WTC11 (cell line): ENCODE results near the gene TBC1D22A. TPM values are rescaled to one million over a fixed set of nuclear protein-coding genes. Genes with fewer than 3 reads are reported as not detected.

Source experiments
- ATAC-seq: fragments of 200-7000 bp; cut with Tn5 transposase; 2 replicates; pipeline ENCODE4 v1.10.0; 2021; ENCODE audit warnings: mild to moderate bottlenecking, moderate library complexity
- CTCF ChIA-PET: fragments of 300-600 bp; sonication (Branson Sonifier 250); formaldehyde crosslinking; loops from one replicate; lab custom pipeline; 2021; ENCODE audit warnings: antibody characterized with exemption; lab: Charles Lee
- POLR2A ChIA-PET: fragments of 350-600 bp; sonication (Branson Sonifier 250); formaldehyde crosslinking; loops from one replicate; lab custom pipeline; 2021; ENCODE audit warnings: antibody characterized with exemption; lab: Charles Lee
- DNase-seq: peaks from one replicate; pipeline ENCODE4 v3.0.0; 2021; ENCODE audit warnings: low spot score
- H3K27ac Mint-ChIP-seq: 2 replicates; pipeline ENCODE4 v1.8.0; 2021; ENCODE audit warnings: mixed read lengths
- H3K27me3 Mint-ChIP-seq: 2 replicates; pipeline ENCODE4 v1.8.0; 2021; ENCODE audit warnings: low read depth, mild to moderate bottlenecking, moderate library complexity, mixed read lengths
- H3K36me3 Mint-ChIP-seq: 2 replicates; pipeline ENCODE4 v1.8.0; 2021; ENCODE audit warnings: mixed read lengths
- H3K4me1 Mint-ChIP-seq: 2 replicates; pipeline ENCODE4 v1.8.0; 2022; ENCODE audit warnings: mixed read lengths
- H3K4me3 Mint-ChIP-seq: 2 replicates; pipeline ENCODE4 v1.8.0; 2021; ENCODE audit warnings: mild to moderate bottlenecking, moderate library complexity, mixed read lengths
- H3K9me3 Mint-ChIP-seq: 2 replicates; pipeline ENCODE4 v1.8.0; 2021; ENCODE audit warnings: mixed read lengths
- AFF4 ChIP-seq: sonication (generic); formaldehyde crosslinking; IDR thresholded peaks from 2 replicates; pipeline ENCODE4 v1.8.1; 2023; ENCODE audit warnings: mild to moderate bottlenecking, missing genetic modification reagents, borderline replicate concordance
- ATF3 ChIP-seq: sonication (generic); formaldehyde crosslinking; conservative IDR thresholded peaks from 2 replicates; pipeline ENCODE4 v1.8.1; 2022; ENCODE audit warnings: mild to moderate bottlenecking, missing genetic modification reagents
- CDX4 ChIP-seq: fragments of 250-450 bp; sonication (Bioruptor Pico); IDR thresholded peaks from 2 replicates; pipeline ENCODE4 v1.9.0; 2021; ENCODE audit warnings: moderate library complexity, mild to moderate bottlenecking, inconsistent platforms, borderline replicate concordance
- E2F5 ChIP-seq: sonication (generic); formaldehyde crosslinking; IDR thresholded peaks from 2 replicates; pipeline ENCODE4 v1.8.1; 2022; ENCODE audit warnings: mild to moderate bottlenecking, moderate library complexity, missing genetic modification reagents
- ESRRA ChIP-seq: sonication (generic); formaldehyde crosslinking; IDR thresholded peaks from 2 replicates; pipeline ENCODE4 v1.8.1; 2022; ENCODE audit warnings: mild to moderate bottlenecking, missing genetic modification reagents, borderline replicate concordance
- GABPB1 ChIP-seq: sonication (generic); formaldehyde crosslinking; IDR thresholded peaks from 2 replicates; pipeline ENCODE4 v1.8.1; 2023; ENCODE audit warnings: mild to moderate bottlenecking, missing genetic modification reagents
- IRF1 ChIP-seq: sonication (generic); formaldehyde crosslinking; IDR thresholded peaks from 2 replicates; pipeline ENCODE4 v1.8.0; 2023; ENCODE audit warnings: missing genetic modification reagents
- JAZF1 ChIP-seq: fragments of 250-450 bp; sonication (Bioruptor Pico); IDR thresholded peaks from 2 replicates; pipeline ENCODE4 v1.9.0; 2021; ENCODE audit warnings: moderate library complexity, mild to moderate bottlenecking, inconsistent platforms
- JUN ChIP-seq: sonication (generic); formaldehyde crosslinking; IDR thresholded peaks from 2 replicates; pipeline ENCODE4 v1.8.0; 2023; ENCODE audit warnings: mild to moderate bottlenecking, missing genetic modification reagents
- MYBL2 ChIP-seq: sonication (generic); formaldehyde crosslinking; IDR thresholded peaks from 2 replicates; pipeline ENCODE4 v1.8.1; 2023; ENCODE audit warnings: mild to moderate bottlenecking, moderate library complexity, missing genetic modification reagents
- NR2C2 ChIP-seq: sonication (generic); formaldehyde crosslinking; IDR thresholded peaks from 2 replicates; pipeline ENCODE4 v1.8.0; 2022; ENCODE audit warnings: mild to moderate bottlenecking, missing genetic modification reagents
- SMAD3 ChIP-seq: sonication (generic); formaldehyde crosslinking; IDR thresholded peaks from 2 replicates; pipeline ENCODE4 v1.8.0; 2022; ENCODE audit warnings: missing genetic modification reagents, mild to moderate bottlenecking, borderline replicate concordance
- TEAD1 ChIP-seq: sonication (generic); formaldehyde crosslinking; IDR thresholded peaks from 2 replicates; pipeline ENCODE4 v1.8.0; 2022; ENCODE audit warnings: mild to moderate bottlenecking, missing genetic modification reagents
- TP53 ChIP-seq: sonication (generic); formaldehyde crosslinking; IDR thresholded peaks from 2 replicates; pipeline ENCODE4 v1.8.1; 2023; ENCODE audit warnings: mild to moderate bottlenecking, missing genetic modification reagents
- USF1 ChIP-seq: sonication (generic); formaldehyde crosslinking; IDR thresholded peaks from 2 replicates; pipeline ENCODE4 v1.8.0; 2022; ENCODE audit warnings: mild to moderate bottlenecking, missing genetic modification reagents
- ZNF232 ChIP-seq: sonication (generic); formaldehyde crosslinking; IDR thresholded peaks from 2 replicates; pipeline ENCODE4 v1.8.0; 2022; ENCODE audit warnings: mild to moderate bottlenecking, missing genetic modification reagents
- ZNF317 ChIP-seq: sonication (generic); formaldehyde crosslinking; IDR thresholded peaks from 2 replicates; pipeline ENCODE4 v1.8.1; 2023; ENCODE audit warnings: low read depth, mild to moderate bottlenecking, moderate library complexity, missing genetic modification reagents, borderline replicate concordance
- ZNF416 ChIP-seq: fragments of 250-450 bp; sonication (Bioruptor Pico); IDR thresholded peaks from 2 replicates; pipeline ENCODE4 v1.9.0; 2021; ENCODE audit warnings: mild to moderate bottlenecking, inconsistent platforms
- ZSCAN18 ChIP-seq: fragments of 250-450 bp; sonication (Bioruptor Pico); IDR thresholded peaks from 2 replicates; pipeline ENCODE4 v2.1.2; 2022; ENCODE audit warnings: mild to moderate bottlenecking, moderate library complexity
- total RNA-seq: library from RNA; stranded (reverse); gene quantifications from 3 replicates; pipeline ENCODE4 v1.2.3, GENCODE V29; 2021

TBC1D22A gene
- total RNA-seq, 1 experiment from 2014 or later: 18.1 TPM

- DNase-seq (no peak), ATAC-seq (no peak)
- CTCF ChIA-PET: interaction anchor here (1.7 kb wide), 1 partner anchor 39 kb away, joined by 7 read pairs; no protein-coding TSS in a partner anchor
- H3K4me1 Mint-ChIP-seq: peaks cover 14% of the 10 kb centered on the region
- POLR2A ChIA-PET: no interaction called here
- no peaks in the 10 kb centered on the region for H3K36me3 Mint-ChIP-seq
- TF ChIP-seq SMAD3 (no peak), ZNF232 (CRISPR knock-in tag) (no peak), GABPB1 (CRISPR knock-in tag) (no peak), ATF3 (no peak), TP53 (CRISPR knock-in tag) (no peak), CDX4 (no peak), AFF4 (CRISPR knock-in tag) (no peak), ZSCAN18 (CRISPR knock-in tag) (no peak), USF1 (CRISPR knock-in tag) (no peak), ESRRA (CRISPR knock-in tag) (no peak), NR2C2 (CRISPR knock-in tag) (no peak), E2F5 (no peak), JUN (no peak), JAZF1 (no peak), TEAD1 (CRISPR knock-in tag) (no peak), IRF1 (CRISPR knock-in tag) (no peak), ZNF416 (CRISPR knock-in tag) (no peak), ZNF317 (CRISPR knock-in tag) (no peak), MYBL2 (no peak)
- no peaks in the 10 kb centered on the region for H3K9me3 Mint-ChIP-seq
- H3K4me3 Mint-ChIP-seq: no peak overlapping the region
- H3K27me3 Mint-ChIP-seq: no peaks in the 10 kb centered on the region
- peak overlapping the region; percentile 90; the same call in 1 of the 2 replicates for H3K27ac Mint-ChIP-seq
Observed at GRCh38 chr22:47051441-47052071, 289.1 kb downstream of the TBC1D22A start.
